ENCODE data around the gene CEP112.

CEP112 gene

DNA sequence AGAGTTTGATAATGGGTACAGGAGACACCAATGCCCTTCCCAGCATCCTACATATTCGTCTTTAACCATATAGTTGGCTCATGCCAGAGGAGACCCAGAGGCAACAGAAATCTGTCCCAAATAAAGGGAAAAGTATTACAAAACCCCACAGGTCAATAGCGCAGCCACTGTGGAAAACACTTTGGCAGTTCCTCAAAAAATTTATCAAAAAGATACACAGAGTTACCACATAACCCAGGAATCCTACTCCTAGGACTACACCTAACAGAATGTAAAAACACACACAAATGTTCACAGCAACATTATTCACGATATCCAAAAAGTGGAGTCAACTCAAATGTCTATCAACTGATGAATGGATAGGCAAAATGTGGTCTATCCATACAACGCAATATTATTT, 135.8 kb downstream of the CEP112 start:
- no peak for DNase-seq

- DNase-seq, result no peak
Measured at GRCh38 chr17:66054242-66054641, 137.7 kb downstream of the CEP112 start.

DNA sequence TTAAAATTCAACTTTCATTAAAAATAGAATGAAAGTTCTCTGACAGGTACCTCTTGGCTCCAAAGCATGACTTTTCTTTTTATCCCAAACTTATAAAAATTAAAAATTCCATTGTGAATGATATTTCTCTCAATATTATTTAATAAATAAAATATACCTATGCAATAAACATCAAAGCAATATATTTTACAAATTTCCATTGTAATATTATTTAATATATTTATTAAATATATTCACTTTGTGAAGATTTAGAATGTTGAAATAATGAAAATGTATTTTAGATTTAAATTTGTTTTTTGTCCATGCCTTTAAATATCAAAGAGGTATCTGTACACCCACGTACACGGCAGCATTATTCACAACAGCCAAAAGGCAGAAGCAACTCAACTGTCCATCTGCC, 147.8 kb downstream of the CEP112 start:
- no peak for DNase-seq

DNA sequence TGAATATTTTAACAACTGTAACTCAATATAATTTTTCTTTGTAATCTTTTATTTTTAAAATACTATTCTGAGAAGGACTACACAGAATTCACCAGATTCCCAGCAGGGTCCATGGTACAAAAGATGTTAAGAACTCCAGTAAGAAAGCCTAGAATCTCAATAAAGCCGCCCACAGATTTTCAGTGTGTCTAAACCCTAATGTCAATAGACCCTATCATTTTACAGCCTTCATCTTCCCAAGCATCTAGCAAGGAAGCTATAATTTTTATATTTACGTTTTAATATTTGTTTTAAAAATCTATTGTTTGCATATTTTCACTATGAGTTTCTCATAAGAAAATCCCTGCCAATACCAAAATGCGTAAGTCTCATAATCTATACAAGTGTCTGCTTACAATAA, 148.5 kb downstream of the CEP112 start:
- no peak for DNase-seq

DNA sequence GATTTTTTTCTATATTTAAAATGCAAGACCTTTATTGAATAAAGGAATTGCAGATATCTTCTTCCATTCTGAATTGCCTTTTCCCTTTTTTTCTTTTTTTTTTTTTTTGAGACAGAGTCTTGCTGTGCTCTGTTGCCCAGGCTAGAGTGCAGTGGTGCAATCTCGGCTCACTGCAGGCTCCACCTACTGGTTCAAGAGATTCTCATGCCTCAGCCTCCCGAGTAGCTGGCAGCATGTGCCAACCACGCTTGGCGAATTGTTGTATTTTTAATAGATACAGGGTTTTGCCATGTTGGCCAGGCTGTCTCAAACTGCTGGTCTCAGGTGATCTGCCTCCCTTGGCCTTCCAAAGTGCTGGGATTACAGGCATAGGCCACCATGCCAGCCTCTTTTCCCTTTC, 151.5 kb downstream of the CEP112 start:
- DNase-seq, result no peak

DNA sequence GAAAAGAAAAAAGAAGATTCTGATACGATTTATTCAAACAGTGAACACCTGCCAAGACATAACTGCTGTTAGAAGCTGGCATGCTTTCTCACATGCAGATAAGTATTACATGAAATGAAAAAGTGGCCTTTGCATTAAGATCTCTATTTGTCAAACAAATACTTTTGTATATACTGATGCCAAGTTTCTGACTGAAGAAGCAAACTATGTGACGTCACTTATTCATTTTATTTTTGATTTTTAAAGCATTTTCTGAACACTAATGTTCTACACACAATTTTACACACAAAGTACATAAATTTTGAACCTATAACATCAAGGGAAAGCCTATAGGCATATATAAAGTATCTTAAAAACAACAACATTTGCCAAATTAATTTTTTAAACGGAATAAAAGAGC, 153.8 kb downstream of the CEP112 start:
- no peak for DNase-seq

DNA sequence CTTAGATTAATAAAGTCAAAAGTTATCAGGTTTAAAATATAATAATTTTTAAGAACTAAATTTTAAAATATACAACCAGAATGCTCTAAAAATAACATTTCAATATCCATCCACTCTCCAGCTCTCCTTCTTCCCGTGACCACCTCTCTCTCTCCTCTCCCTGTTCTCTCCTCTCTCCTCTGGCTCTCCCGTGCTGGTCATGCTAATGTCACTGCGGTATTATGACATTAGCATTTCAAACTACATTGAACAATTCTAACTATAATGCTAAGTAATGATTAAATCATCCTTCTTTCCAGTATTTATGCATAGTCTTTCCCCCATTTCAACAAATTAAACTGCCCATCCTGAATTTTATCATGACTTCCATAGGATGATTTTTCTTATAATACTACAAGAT, 154.7 kb downstream of the CEP112 start:
- no peak for DNase-seq

DNA sequence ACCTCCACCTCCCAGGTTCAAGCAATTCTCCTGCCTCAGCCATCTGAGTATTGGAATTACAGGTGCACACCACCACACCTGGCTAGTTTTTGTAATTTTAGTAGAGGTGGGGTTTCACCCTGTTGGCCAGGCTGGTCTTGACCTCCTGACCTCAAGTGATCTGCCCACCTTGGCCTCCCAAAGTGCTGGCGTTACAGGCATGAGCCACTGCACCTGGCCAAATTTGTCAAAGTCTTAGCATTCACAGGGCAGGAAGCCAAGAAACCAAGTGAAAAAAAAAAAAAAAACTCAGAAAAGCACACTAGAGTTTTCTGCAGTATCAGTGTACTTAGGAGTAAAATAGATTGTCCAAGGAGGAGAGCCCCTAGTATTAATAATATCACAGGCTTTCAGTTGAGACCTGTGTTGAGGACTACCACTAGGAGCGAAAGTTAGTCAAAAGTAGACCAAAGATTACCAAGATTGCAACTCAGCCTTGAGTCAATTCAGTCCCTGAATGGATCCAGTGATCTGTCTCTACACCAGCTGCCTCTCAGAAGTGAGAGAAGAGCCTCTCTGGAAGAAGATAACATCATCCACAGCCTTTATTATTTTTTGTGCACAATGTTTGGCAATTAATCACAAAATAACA, 159.7 kb downstream of the CEP112 start:
- no peak for DNase-seq

- no peak for DNase-seq
Measured at GRCh38 chr17:66025551-66025950, 166.4 kb downstream of the CEP112 start.

- no peak for DNase-seq
Measured at GRCh38 chr17:66021757-66022156, 170.2 kb downstream of the CEP112 start.

DNA sequence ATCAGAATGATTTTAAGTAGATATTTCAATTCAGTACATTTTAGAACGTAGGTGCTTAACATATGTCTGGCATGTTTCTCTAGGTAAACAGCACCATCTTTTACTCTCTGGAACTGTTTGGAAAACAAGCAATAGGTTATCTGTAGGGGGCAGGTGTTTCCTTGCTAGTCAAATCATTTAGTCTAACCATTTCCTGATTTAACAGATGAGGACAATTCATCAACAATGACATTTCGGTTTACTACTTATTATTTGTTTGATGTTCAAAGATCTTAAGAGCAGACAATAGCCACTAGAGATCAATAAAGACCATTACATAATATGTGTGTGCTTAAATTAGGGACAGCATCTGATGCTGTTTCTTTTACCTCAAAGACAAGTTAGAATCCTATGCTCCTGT, 173.1 kb downstream of the CEP112 start:
- no peak for DNase-seq

- no peak for DNase-seq
Measured at GRCh38 chr17:66016231-66016630, 175.7 kb downstream of the CEP112 start.

GRCh38 chr17:66008680-66009079, 183.3 kb downstream of the CEP112 start:
- no peak for DNase-seq

DNA sequence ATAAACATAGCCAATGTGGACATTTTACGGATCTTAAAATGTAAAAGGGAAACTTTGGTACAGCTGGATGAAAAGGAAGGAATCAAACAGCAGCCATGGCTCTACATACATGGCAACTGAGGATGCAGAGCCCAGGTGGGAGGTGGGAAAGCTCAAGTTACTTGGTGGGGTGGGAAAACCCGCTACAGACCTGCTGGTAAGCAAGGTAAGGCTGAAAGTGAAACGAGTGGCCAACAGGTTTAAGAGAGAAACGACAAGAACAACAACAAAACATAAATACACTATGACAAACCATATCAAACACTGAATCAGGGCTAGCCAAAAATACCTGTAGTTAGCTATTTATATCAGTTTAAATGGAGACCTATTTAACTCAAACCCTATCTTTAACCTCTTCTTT, 185.3 kb downstream of the CEP112 start:
- DNase-seq, result no peak

DNA sequence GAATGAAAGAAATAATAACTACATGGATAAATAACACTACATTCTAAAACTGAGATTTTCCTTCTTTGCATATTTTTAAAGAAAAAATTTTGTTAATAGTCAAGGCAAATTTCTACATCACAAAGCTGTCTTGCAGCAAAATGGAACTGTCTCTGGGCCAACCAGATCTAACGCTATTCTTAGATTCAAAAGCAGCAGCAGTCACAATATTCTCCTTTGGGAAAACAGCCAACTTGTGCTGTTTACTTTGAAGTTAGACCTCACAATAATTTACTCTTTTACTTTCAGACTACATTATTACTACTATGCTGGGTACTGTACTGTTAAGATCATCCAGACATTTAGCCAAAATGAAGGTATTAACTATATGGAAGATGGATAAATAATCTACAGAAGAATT, 189.1 kb downstream of the CEP112 start:
- DNase-seq, result no peak

- DNase-seq, result no peak
Measured at GRCh38 chr17:66002063-66002585, 189.8 kb downstream of the CEP112 start.

- DNase-seq, result no peak
Measured at GRCh38 chr17:66000216-66000615, 191.7 kb downstream of the CEP112 start.

DNA sequence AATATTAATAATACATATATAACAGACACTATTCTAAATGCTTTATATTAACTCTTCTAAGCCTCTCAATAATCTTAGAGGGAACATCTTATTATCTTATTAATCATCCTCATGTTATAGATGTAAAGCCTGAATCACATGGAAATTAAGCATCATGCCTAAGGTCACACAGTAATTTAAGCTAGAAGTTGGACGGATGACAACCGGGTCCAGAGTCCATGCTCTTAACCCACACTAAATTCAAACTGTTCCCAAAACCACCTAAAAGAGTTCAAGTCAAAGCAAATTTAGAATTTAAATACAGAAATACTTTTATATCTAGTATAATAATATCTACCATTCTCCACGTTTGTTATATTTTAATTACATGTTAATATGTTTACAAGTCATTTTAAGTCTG, 193.3 kb downstream of the CEP112 start:
- no peak for DNase-seq

- no peak for DNase-seq
Measured at GRCh38 chr17:65994679-65995078, 197.3 kb downstream of the CEP112 start.

DNA sequence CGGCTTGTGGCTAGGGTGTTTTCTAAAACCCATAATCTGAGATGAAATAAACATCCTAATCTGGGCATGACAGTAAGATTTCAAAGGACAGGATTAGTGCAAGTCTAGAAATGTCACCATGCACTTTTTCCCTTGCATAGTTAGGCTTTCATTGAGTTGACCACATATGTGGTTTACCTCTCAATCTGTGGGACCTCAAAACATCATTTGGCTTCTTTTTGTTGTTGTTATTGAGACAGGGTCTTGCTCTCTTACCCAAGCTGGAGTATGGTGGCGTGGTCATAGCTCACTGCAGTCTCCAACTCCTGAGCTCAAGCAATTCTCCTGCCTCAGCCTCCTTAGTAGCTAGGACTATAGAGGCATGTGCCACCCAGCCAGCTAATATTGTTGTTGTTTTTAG, 197.8 kb downstream of the CEP112 start:
- DNase-seq, result no peak

GRCh38 chr17:65990593-65990992, 201.3 kb downstream of the CEP112 start:
- no peak for DNase-seq

DNA sequence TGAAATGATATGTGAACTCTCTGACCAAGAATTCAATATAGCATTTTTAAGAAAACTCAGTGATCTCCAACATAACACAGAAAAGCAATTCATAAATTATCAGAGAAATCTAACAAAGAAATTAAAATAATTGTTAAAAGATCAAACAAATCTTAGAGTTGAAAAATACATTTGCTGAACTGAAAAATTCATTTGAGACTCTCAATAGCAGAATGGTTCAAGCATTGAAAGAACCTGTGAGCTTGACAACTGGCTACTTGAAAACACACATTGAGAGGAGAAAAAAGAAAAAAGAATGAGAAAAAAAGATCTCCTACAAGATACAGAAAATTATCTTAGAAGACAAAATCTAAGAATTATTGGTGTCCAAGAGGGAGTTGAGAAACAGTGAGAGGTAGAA, 203.5 kb downstream of the CEP112 start:
- DNase-seq, result no peak

DNA sequence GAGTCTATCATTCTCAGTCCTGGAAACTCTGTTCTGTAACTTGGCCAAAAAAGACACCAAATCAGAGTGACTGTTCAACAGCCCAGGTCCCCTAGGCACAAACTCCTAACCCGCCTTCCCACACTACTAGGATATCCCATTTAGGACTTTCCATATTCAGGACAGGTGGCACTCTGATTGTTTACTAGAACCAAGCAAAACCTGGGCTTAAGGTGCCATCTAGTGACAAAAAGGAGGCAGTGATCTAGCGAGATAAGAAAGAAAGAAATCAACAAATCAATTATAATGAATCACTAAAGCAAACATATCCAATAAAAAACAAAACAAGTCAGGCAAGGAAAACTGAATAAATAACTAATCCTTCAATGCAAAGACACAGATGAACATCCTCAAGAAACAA, 203.9 kb downstream of the CEP112 start:
- DNase-seq, result no peak

DNA sequence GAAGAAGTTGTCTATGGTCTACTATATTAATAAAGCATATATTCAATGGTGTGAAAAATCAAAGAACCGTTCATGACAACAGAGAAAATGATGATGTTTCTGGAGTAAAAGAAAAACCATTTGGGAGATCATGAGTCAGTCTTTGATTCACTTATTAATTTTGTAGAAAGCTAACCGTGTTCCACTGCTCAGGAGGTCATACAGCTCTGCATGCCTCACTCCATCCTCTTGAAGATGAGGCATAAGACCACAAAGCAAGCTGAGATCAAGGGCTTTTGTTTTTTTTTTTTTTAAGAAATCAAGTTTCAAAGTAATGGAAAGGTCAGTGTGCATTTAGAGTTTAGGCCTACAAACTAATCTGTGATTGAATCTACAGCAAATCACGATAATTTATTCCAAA, 206.4 kb downstream of the CEP112 start:
- DNase-seq, result no peak

DNA sequence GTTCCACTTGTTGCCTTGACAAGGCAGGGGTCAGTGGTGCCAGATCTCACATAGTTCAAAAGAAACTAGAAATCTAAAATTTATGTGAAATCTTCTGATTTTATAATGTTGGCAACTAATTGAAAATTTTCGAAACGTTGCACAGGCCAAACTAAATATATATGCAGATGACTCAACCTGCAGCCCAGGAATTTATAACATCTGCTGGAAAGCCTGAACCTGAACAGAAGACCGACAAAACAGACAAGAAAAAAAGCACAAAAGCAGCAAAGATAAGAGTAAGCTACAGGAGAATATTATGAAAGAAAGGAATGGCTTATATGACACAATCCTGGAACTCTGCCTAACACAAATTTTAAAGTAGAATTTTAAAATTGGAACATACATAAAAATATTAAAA, 207.6 kb downstream of the CEP112 start:
- no peak for DNase-seq

Measured in activated gamma-delta T cell (primary cell).